Measurements from ENCODE around the gene AGK.

DNA sequence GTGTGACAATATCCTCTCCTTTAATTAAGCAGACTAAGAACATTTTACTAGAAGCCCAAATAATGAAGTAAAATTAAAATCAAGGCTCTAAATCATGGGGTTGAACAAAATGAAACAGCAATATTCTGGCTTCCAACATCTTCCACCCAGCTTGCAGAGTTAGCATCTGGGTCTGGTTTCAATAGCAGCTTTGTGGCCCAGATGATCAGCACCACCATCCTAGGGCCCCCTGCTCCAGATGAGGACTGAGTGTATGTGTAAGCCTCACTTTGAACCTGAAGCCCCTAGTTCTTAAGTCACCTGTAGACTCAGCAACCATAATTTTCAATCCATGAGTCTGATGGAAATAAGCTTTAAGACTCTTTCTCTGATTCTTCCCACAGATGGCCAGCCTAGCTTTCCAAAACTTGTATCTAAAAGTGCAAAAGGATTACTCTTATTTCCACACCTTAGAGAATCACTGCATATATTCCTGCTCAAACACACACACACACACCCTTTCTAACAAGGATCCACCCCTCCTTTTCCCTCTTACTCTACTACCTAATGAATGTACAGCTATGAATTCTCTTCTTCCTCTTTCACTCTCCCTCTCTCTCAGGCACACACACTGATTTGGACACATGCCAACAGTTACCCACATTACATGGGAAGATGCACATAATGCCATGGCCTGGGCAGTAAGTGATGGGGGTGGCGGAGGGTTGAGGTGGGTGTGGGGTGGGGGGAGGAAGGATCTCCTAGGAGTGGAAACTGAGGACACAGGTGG is 147.2 kb downstream of the AGK start:
- TF ChIP-seq, protein P1, sequence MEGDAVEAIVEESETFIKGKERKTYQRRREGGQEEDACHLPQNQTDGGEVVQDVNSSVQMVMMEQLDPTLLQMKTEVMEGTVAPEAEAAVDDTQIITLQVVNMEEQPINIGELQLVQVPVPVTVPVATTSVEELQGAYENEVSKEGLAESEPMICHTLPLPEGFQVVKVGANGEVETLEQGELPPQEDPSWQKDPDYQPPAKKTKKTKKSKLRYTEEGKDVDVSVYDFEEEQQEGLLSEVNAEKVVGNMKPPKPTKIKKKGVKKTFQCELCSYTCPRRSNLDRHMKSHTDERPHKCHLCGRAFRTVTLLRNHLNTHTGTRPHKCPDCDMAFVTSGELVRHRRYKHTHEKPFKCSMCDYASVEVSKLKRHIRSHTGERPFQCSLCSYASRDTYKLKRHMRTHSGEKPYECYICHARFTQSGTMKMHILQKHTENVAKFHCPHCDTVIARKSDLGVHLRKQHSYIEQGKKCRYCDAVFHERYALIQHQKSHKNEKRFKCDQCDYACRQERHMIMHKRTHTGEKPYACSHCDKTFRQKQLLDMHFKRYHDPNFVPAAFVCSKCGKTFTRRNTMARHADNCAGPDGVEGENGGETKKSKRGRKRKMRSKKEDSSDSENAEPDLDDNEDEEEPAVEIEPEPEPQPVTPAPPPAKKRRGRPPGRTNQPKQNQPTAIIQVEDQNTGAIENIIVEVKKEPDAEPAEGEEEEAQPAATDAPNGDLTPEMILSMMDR (IDR thresholded peaks at IDR 0.05; ENCODE audit: low read depth, low read length, missing input control): no peak
- TF ChIP-seq, protein P2, sequence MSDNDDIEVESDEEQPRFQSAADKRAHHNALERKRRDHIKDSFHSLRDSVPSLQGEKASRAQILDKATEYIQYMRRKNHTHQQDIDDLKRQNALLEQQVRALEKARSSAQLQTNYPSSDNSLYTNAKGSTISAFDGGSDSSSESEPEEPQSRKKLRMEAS (IDR thresholded peaks at IDR 0.05): no peak
- TF ChIP-seq RAD21 (IDR thresholded peaks at IDR 0.05) (no peak), RXRA (IDR thresholded peaks at IDR 0.05) (no peak), YY1 (IDR thresholded peaks at IDR 0.05) (no peak), GABPA (IDR thresholded peaks at IDR 0.05 in 1 of 2, conservative IDR thresholded peaks at IDR 0.05 in 1 of 2) (no peak), SP1 (IDR thresholded peaks at IDR 0.05) (no peak), TAF1 (conservative IDR thresholded peaks at IDR 0.05) (no peak), HNF4G (IDR thresholded peaks at IDR 0.05) (no peak)
- TF ChIP-seq, protein P3, sequence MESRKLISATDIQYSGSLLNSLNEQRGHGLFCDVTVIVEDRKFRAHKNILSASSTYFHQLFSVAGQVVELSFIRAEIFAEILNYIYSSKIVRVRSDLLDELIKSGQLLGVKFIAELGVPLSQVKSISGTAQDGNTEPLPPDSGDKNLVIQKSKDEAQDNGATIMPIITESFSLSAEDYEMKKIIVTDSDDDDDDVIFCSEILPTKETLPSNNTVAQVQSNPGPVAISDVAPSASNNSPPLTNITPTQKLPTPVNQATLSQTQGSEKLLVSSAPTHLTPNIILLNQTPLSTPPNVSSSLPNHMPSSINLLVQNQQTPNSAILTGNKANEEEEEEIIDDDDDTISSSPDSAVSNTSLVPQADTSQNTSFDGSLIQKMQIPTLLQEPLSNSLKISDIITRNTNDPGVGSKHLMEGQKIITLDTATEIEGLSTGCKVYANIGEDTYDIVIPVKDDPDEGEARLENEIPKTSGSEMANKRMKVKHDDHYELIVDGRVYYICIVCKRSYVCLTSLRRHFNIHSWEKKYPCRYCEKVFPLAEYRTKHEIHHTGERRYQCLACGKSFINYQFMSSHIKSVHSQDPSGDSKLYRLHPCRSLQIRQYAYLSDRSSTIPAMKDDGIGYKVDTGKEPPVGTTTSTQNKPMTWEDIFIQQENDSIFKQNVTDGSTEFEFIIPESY (IDR thresholded peaks at IDR 0.05): no peak
- TF ChIP-seq, protein P4, sequence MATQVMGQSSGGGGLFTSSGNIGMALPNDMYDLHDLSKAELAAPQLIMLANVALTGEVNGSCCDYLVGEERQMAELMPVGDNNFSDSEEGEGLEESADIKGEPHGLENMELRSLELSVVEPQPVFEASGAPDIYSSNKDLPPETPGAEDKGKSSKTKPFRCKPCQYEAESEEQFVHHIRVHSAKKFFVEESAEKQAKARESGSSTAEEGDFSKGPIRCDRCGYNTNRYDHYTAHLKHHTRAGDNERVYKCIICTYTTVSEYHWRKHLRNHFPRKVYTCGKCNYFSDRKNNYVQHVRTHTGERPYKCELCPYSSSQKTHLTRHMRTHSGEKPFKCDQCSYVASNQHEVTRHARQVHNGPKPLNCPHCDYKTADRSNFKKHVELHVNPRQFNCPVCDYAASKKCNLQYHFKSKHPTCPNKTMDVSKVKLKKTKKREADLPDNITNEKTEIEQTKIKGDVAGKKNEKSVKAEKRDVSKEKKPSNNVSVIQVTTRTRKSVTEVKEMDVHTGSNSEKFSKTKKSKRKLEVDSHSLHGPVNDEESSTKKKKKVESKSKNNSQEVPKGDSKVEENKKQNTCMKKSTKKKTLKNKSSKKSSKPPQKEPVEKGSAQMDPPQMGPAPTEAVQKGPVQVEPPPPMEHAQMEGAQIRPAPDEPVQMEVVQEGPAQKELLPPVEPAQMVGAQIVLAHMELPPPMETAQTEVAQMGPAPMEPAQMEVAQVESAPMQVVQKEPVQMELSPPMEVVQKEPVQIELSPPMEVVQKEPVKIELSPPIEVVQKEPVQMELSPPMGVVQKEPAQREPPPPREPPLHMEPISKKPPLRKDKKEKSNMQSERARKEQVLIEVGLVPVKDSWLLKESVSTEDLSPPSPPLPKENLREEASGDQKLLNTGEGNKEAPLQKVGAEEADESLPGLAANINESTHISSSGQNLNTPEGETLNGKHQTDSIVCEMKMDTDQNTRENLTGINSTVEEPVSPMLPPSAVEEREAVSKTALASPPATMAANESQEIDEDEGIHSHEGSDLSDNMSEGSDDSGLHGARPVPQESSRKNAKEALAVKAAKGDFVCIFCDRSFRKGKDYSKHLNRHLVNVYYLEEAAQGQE (IDR thresholded peaks at IDR 0.05): no peak
- TF ChIP-seq, protein P5, sequence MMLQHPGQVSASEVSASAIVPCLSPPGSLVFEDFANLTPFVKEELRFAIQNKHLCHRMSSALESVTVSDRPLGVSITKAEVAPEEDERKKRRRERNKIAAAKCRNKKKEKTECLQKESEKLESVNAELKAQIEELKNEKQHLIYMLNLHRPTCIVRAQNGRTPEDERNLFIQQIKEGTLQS (IDR thresholded peaks at IDR 0.05): no peak
